Body of pancreas (tissue), 4 donors: ENCODE results near the gene UBL3.

Experiments
- CTCF ChIP-seq, 7 experiments: fragments of 450-650 bp in 4 of 7; fragments of 200-600 bp in 3 of 7; sonication (generic) in 3 of 7; IDR thresholded peaks; one replicate each; pipeline ENCODE4 v1.5.1; 2016 to 2019; ENCODE audit warnings: antibody characterized with exemption in 7 of 7
- POLR2A ChIP-seq, 3 donors: fragments of 450-650 bp; IDR thresholded peaks; one replicate each; pipeline ENCODE4 v1.6.1; 2016; ENCODE audit warnings: antibody characterized with exemption in 3 of 3, mild to moderate bottlenecking in 2 of 3

DNA sequence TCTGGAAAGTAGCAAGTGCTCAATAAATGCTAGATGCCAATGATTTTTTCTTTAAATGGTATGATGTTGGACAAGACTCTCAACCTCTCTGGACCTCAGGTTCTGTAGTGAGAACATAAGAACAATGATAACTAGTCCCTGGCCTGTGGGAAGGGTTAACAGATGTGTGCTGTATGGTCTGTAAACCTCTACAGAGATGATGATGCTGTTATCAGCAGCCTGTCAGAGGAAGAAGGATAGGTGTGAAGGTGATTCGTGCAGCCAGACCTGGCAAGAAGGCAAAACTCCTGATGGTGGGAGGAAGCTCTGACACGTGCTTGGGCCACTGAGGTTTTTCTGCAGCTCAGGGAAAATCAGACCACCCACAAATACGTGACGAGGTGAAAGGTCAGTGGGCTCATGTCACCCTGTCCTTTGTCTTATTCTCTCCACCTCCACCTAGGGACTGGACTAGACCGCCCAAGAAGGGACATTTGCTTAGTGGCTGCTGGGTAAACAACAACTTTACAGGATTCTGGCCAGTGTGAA lies 36.7 kb upstream of the UBL3 start:
- TF ChIP-seq POLR2A (IDR thresholded peaks at IDR 0.05): no peak
- no peak for TF ChIP-seq CTCF (IDR thresholded peaks at IDR 0.05)
